ENCODE results near the gene SMC1A. TPM values are rescaled to one million over a fixed set of nuclear protein-coding genes. Genes with fewer than 3 reads are reported as not detected.

SMC1A gene
- total RNA-seq, 2 experiments from 2014 or later: 159 to 171 TPM

Small RNA genes within 50 kb of the gene (microRNA-seq; reads per million reads assigned to microRNA genes)
- gene MIR6857: not detected

Other genes with a start within 250 kb of the SMC1A start
- 10 to 100 TPM; 91.2 to 93.1 TPM for gene KDM5C, start 197.4 kb downstream of the SMC1A start, total RNA-seq
- gene IQSEC2, start 141.1 kb downstream of the SMC1A start, total RNA-seq: under 1 TPM in 1 of 2 experiments, not detected in 1; 0.40 TPM
- gene RIBC1, start 219 bp upstream of the SMC1A start, total RNA-seq: 1 to 10 TPM in 1 of 2 experiments, under 1 TPM in 1; 0.61 to 1.1 TPM
- gene HSD17B10, start 11.7 kb upstream of the SMC1A start, total RNA-seq: 100 to 1,000 TPM; 111 to 147 TPM

All from activated CD8-positive, alpha-beta memory T cell treated with anti-CD3 and anti-CD28 coated beads, Interleukin-2, amount 10 ng/mL, durations not matched to agents 7 days and 5 days (primary cell).